Measurements from ENCODE around the gene POLR1G. TPM values are rescaled to one million over a fixed set of nuclear protein-coding genes. Genes with fewer than 3 reads are reported as not detected.

Gene POLR1G
- total and polyA plus RNA-seq, 9 of the 15 experiments (the other 6 are each of a cell fraction or from before 2014, with no cell fraction given) = 3.0 to 50.1 (median 27.4) TPM

GRCh38 chr19:45446944-45447343 lies 40.5 kb downstream of the POLR1G start (continued):
- TF ChIP-seq STAT6 (CRISPR knock-in tag; IDR thresholded peaks at IDR 0.05) = no peak
- TF ChIP-seq CHD7 (IDR thresholded peaks at IDR 0.05; ENCODE audit: low read depth, low read length) = no peak
- no peak for TF ChIP-seq CCAR2 (IDR thresholded peaks at IDR 0.05; ENCODE audit: low read depth, low read length)

All from K562 (cell line).